GM12892 (cell line): ENCODE results near the gene BST2.

ENCODE experiments used
- POLR2AphosphoS5 ChIP-seq: IDR thresholded peaks from 2 replicates; pipeline ENCODE4 v1.6.1; 2011; ENCODE audit warnings: low read depth, low read length, control low read depth
- TAF1 ChIP-seq: IDR thresholded peaks from 2 replicates; pipeline ENCODE4 v1.6.1; 2011; ENCODE audit warnings: low read depth, mild to moderate bottlenecking, control low read depth, low read length, borderline replicate concordance

- TF ChIP-seq POLR2AphosphoS5 (no peak), TAF1 (no peak)
Observed at GRCh38 chr19:17390665-17391370, 14.6 kb downstream of the BST2 start.
